ENCODE results near the gene DUSP22.

GRCh38 chr6:315226-315625 lies 22.9 kb downstream of the DUSP22 start:
- TF ChIP-seq CTCF (conservative IDR thresholded peaks at IDR 0.05; ENCODE audit: low read depth, low read length) = no peak
- TF ChIP-seq EZH2 (IDR thresholded peaks at IDR 0.05; ENCODE audit: borderline replicate concordance, low read depth, low read length, poor library complexity, severe bottlenecking) = no peak
